Parathyroid adenoma (tissue), 2 donors: ENCODE data around the gene ADORA2A.

Experiments used
- H2AFZ ChIP-seq: fragments of 300-600 bp; sonication (generic); one replicate; pipeline ENCODE4 v1.7.0; 2017; ENCODE audit warnings: antibody characterized with exemption, mild to moderate bottlenecking
- H3K27ac ChIP-seq: fragments of 300-600 bp; sonication (generic); one replicate; pipeline ENCODE4 v1.7.0; 2017
- H3K27me3 ChIP-seq: fragments of 300-600 bp; sonication (generic); one replicate; pipeline ENCODE4 v1.7.0; 2017; ENCODE audit warnings: low read length; ENCODE audit not compliant: control insufficient read depth, insufficient read depth
- H3K36me3 ChIP-seq: fragments of 300-600 bp; sonication (generic); one replicate; pipeline ENCODE4 v1.7.0; 2017; ENCODE audit warnings: low read length; ENCODE audit not compliant: control insufficient read depth, insufficient read depth
- H3K4me1 ChIP-seq: fragments of 300-600 bp; sonication (generic); one replicate; pipeline ENCODE4 v1.7.0; 2017; ENCODE audit warnings: control low read depth
- H3K4me2 ChIP-seq: fragments of 300-600 bp; sonication (generic); one replicate; pipeline ENCODE4 v1.7.0; 2017; ENCODE audit warnings: low read length
- H3K4me3 ChIP-seq: fragments of 300-600 bp; sonication (generic); one replicate; pipeline ENCODE4 v1.7.0; 2017; ENCODE audit warnings: low read depth, low read length
- H3K79me2 ChIP-seq: fragments of 300-600 bp; sonication (generic); one replicate; pipeline ENCODE4 v1.7.0; 2017; ENCODE audit warnings: control low read depth
- H3K9ac ChIP-seq: fragments of 300-600 bp; sonication (generic); one replicate; pipeline ENCODE4 v1.7.0; 2017; ENCODE audit warnings: mild to moderate bottlenecking
- H3K9me3 ChIP-seq: fragments of 300-600 bp; sonication (generic); one replicate; pipeline ENCODE4 v1.7.0; 2017; ENCODE audit warnings: low read length; ENCODE audit not compliant: control insufficient read depth
- TF ChIP-seq, protein P1 (sequence below): fragments of 300-600 bp; sonication (generic); IDR thresholded peaks from one replicate; pipeline ENCODE4 v1.7.0; 2017; ENCODE audit warnings: antibody characterized with exemption, mild to moderate bottlenecking
- donor health status: primary hyperparathyroidism.

The ADORA2A gene

DNA sequence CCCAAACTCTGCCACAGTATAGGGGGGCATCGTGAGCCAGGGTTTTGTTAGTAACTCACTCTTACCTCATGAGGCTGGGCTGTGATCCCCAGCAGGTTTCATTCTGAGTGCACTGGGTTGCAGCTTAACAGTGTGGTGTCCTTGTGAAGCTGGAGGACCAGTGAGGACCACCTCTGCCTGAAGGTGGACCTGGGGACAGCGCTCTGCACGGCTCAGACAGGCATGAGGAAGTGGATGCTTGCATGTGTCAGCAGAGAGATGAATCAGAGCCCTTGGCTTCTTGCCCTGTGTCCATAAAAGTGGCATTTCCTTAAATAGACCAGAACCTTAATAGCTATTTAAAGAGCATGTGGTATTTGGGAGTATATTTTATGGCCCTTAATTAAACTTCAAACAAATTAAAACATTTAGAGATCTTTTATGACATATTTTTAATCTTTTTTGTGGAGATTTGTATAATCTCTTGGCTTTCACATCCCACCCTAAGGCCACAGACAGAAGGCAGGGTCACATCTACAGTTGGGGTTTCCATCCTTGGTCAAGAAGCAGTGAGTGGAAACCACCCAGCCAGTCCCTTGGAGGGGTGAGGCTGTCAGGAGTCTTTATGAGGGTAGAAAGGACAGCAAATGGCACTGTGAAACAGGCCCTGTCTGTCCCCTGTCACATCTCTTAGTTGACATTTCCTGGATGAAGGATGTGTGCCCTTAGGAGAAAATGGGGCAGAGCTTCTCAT is 24.8 kb upstream of the ADORA2A start:
- Histone ChIP-seq H3K9ac (no peak overlapping the region), H3K36me3 (no peaks in the 10 kb centered on the region), H2AFZ (no peak overlapping the region), H3K79me2 (no peaks in the 10 kb centered on the region), H3K4me1 (peaks cover 2% of the 10 kb centered on the region), H3K4me2 (peak overlapping the region; percentile 45), H3K4me3 (no peak overlapping the region), H3K27me3 (no peaks in the 10 kb centered on the region), H3K27ac (peak overlapping the region; percentile 7), H3K9me3 (no peaks in the 10 kb centered on the region)
- TF ChIP-seq, protein P1, sequence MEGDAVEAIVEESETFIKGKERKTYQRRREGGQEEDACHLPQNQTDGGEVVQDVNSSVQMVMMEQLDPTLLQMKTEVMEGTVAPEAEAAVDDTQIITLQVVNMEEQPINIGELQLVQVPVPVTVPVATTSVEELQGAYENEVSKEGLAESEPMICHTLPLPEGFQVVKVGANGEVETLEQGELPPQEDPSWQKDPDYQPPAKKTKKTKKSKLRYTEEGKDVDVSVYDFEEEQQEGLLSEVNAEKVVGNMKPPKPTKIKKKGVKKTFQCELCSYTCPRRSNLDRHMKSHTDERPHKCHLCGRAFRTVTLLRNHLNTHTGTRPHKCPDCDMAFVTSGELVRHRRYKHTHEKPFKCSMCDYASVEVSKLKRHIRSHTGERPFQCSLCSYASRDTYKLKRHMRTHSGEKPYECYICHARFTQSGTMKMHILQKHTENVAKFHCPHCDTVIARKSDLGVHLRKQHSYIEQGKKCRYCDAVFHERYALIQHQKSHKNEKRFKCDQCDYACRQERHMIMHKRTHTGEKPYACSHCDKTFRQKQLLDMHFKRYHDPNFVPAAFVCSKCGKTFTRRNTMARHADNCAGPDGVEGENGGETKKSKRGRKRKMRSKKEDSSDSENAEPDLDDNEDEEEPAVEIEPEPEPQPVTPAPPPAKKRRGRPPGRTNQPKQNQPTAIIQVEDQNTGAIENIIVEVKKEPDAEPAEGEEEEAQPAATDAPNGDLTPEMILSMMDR, result no peak

DNA sequence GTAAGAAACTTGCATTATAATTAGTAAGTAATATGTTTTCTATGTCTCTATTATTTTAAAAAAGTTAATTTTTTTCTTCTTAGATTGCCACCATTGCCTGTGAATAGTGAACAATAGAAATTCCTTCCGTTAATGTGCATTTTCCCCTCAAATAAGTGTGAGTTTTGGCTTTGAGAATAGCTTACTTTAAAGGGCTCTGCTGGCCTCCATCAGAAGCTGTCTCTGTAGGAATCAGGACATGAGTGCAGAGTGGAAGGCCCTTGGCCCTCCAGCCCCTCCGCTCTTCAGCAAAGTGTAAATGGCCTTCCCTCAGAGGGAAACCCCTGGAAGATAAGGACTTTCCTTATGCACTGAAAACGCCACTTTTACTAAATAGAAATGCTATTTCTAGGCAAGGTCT is 24.1 kb upstream of the ADORA2A start:
- peaks cover 3% of the 10 kb centered on the region for H3K4me1 ChIP-seq
- H3K4me2 ChIP-seq, result no peak overlapping the region
- no peak overlapping the region for H3K27ac ChIP-seq

DNA sequence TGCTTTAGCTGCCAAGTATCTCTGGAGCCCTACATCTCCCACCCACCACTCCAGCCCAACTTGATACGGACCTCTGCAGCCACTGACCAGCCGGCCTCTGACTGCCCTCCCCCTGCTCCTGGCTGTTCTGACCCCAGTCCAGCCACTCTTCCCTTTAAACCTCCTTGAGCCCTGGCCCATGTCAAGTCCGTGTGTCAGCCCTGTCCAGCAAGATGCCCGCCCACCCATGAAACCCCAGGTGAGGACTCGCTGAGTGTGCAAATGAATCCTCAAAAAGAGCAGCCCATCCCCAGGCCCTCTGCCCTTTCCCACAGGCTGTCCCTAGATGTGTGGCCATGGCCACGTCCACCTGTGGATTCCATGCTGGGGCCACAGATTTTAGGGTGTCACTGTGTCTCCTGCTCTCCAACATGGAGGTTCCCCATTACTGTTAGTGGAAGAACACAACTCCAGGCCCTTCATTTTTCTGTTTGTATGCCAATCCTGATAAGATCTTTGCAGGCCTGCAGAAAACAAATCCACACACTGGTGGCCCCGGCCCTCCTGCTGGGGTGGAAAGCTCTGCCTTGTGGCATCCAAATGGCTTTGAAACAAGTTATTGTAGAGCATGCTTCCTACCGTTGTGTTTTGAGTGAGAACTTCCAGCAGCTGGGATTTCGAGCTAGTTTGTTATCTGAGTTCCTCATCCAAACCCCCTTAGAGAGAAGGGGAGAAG is 22.7 kb upstream of the ADORA2A start:
- TF ChIP-seq, protein P1, result no peak
- no peak overlapping the region for H3K27ac ChIP-seq
- no peak overlapping the region for H3K4me3 ChIP-seq
- H3K79me2 ChIP-seq, result no peaks in the 10 kb centered on the region
- no peaks in the 10 kb centered on the region for H3K27me3 ChIP-seq
- no peaks in the 10 kb centered on the region for H3K9me3 ChIP-seq
- H3K4me2 ChIP-seq, result no peak overlapping the region
- peaks cover 4% of the 10 kb centered on the region for H3K4me1 ChIP-seq
- no peaks in the 10 kb centered on the region for H3K36me3 ChIP-seq
- no peak overlapping the region for H3K9ac ChIP-seq
- no peak overlapping the region for H2AFZ ChIP-seq

More for the DNA sequence above, 24.1 kb upstream of the ADORA2A start:
- no peak overlapping the region for H3K9ac ChIP-seq
- no peaks in the 10 kb centered on the region for H3K27me3 ChIP-seq
- no peak overlapping the region for H3K4me3 ChIP-seq
- no peaks in the 10 kb centered on the region for H3K36me3 ChIP-seq
- no peak overlapping the region for H2AFZ ChIP-seq
- TF ChIP-seq, protein P1, result no peak
- H3K79me2 ChIP-seq, result no peaks in the 10 kb centered on the region
- no peaks in the 10 kb centered on the region for H3K9me3 ChIP-seq

DNA sequence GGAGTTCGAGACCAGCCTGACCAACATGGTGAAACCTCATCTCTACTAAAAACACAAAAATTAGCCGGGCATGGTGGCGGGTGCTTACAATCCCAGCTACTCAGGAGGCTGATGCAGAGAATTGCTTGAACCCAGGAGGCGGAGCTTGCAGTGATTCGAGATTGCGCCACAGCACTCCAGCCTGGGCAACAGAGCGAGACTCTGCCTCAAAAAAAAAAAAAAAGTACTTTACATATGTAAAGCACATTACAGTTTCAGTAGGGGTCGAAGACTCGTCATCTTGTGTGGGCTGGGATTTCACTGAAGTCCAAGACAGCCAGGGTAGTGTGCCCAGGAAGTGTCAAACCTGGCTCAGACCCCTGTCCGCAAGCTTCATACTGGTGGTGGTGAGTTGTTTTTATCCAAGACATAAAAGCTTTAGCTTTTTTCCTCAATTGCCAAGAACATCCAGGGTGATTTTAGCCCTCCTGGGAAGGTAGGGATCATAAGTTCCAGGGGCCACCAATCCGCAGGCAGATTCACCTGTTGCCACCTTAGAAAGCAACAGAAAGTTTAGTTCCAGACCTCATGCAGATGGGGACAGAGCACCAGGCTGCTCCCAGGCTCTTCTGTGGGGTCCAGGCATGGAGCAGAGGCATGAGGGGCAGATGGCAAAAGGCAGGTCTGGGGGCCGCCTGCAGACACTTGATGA is 21.6 kb upstream of the ADORA2A start:
- peaks cover 4% of the 10 kb centered on the region for H3K4me1 ChIP-seq
- H2AFZ ChIP-seq, result no peak overlapping the region
- H3K9me3 ChIP-seq, result no peaks in the 10 kb centered on the region
- no peak overlapping the region for H3K27ac ChIP-seq
- no peak overlapping the region for H3K4me2 ChIP-seq
- no peaks in the 10 kb centered on the region for H3K27me3 ChIP-seq
- no peak overlapping the region for H3K4me3 ChIP-seq
- no peaks in the 10 kb centered on the region for H3K36me3 ChIP-seq
- no peak overlapping the region for H3K9ac ChIP-seq
- no peaks in the 10 kb centered on the region for H3K79me2 ChIP-seq
- TF ChIP-seq, protein P1, result no peak
